A673 (cell line): ENCODE data around the gene PYGM.

Experiments used
- CTCF ChIP-seq: fragments of 300-800, 200-600 bp; sonication (generic); conservative IDR thresholded peaks from 2 replicates; pipeline ENCODE4 v1.5.1; 2017; ENCODE audit warnings: low read depth, mild to moderate bottlenecking, antibody characterized with exemption, low read length, moderate library complexity, mixed read lengths
- EZH2 ChIP-seq: fragments of 200-600 bp; sonication (generic); IDR thresholded peaks from 2 replicates; pipeline ENCODE4 v1.6.1; 2017; ENCODE audit warnings: borderline replicate concordance, low read depth, mild to moderate bottlenecking, mixed read lengths, antibody characterized with exemption, low read length; ENCODE audit not compliant: poor library complexity, severe bottlenecking

- TF ChIP-seq EZH2 = no peak
- TF ChIP-seq CTCF = no peak
These were observed 62.0 kb downstream of the PYGM start for GRCh38 chr11:64697663-64698375.
